Loucy (cell line): ENCODE measurements around the gene ARMC3.
A peak's percentile ranks its signal among the peaks of the same experiment; 100 is the strongest.

Experiments used
- H2AFZ ChIP-seq: fragments of 200-600 bp; sonication (generic); 2 replicates; pipeline ENCODE4 v1.6.0; 2016; ENCODE audit warnings: antibody characterized with exemption, mild to moderate bottlenecking, low read length, moderate library complexity
- H3F3A ChIP-seq: fragments of 200-600 bp; 2 replicates; pipeline ENCODE4 v1.6.0; 2016; ENCODE audit warnings: antibody characterized with exemption, low read depth, mild to moderate bottlenecking
- H3K27me3 ChIP-seq: fragments of 200-600 bp; sonication (generic); 2 replicates; pipeline ENCODE4 v1.6.1; 2014; ENCODE audit warnings: low read length, mild to moderate bottlenecking; ENCODE audit not compliant: insufficient read depth, poor library complexity, severe bottlenecking
- H3K36me3 ChIP-seq: fragments of 200-600 bp; sonication (generic); 2 replicates; pipeline ENCODE4 v1.6.1; 2016; ENCODE audit warnings: low read length; ENCODE audit not compliant: insufficient read depth
- H3K4me1 ChIP-seq: fragments of 200-600 bp; sonication (generic); 2 replicates; pipeline ENCODE4 v1.5.1; 2014; ENCODE audit warnings: low read length, mild to moderate bottlenecking; ENCODE audit not compliant: insufficient read depth, poor library complexity, severe bottlenecking
- H3K4me2 ChIP-seq: fragments of 200-600 bp; sonication (generic); 2 replicates; pipeline ENCODE4 v1.6.0; 2014; ENCODE audit warnings: antibody characterized with exemption, low read length, low read depth, mild to moderate bottlenecking; ENCODE audit not compliant: poor library complexity, severe bottlenecking
- H3K4me3 ChIP-seq: fragments of 200-600 bp; sonication (generic); 2 replicates; pipeline ENCODE4 v1.5.1; 2014; ENCODE audit warnings: low read length, mild to moderate bottlenecking, mixed read lengths; ENCODE audit not compliant: poor library complexity, severe bottlenecking
- H3K79me2 ChIP-seq: fragments of 200-600 bp; sonication (generic); 2 replicates; pipeline ENCODE4 v1.6.1; 2014; ENCODE audit warnings: low read length; ENCODE audit not compliant: insufficient read depth
- H3K9ac ChIP-seq: fragments of 200-600 bp; sonication (generic); 2 replicates; pipeline ENCODE4 v1.6.0; 2014; ENCODE audit warnings: mild to moderate bottlenecking, low read depth, low read length, moderate library complexity; ENCODE audit not compliant: poor library complexity, severe bottlenecking
- H3K9me2 ChIP-seq: fragments of 200-600 bp; sonication (generic); replicated peaks from 2 replicates; pipeline ENCODE4 v1.6.1; 2016; ENCODE audit warnings: low read depth, low read length, mixed read lengths
- H3K9me3 ChIP-seq: fragments of 200-600 bp; sonication (generic); 2 replicates; pipeline ENCODE4 v1.6.1; 2014; ENCODE audit warnings: mild to moderate bottlenecking, antibody characterized with exemption, low read length, low read depth; ENCODE audit not compliant: insufficient read depth
- H4K20me1 ChIP-seq: fragments of 200-600 bp; sonication (generic); 2 replicates; pipeline ENCODE4 v1.6.0; 2014; ENCODE audit warnings: antibody characterized with exemption, low read length, mild to moderate bottlenecking; ENCODE audit not compliant: insufficient read depth, poor library complexity, severe bottlenecking
- EZH2phosphoT487 ChIP-seq: fragments of 200-600 bp; IDR thresholded peaks from 2 replicates; pipeline ENCODE4 v1.6.1; 2018; ENCODE audit warnings: antibody characterized with exemption, mild to moderate bottlenecking, moderate library complexity, borderline replicate concordance
- TF ChIP-seq, protein P1 (sequence below): fragments of 200-600 bp; sonication (generic); conservative IDR thresholded peaks from 2 replicates; pipeline ENCODE4 v1.5.1; 2014; ENCODE audit warnings: mild to moderate bottlenecking, antibody characterized with exemption, low read length

Gene ARMC3

DNA sequence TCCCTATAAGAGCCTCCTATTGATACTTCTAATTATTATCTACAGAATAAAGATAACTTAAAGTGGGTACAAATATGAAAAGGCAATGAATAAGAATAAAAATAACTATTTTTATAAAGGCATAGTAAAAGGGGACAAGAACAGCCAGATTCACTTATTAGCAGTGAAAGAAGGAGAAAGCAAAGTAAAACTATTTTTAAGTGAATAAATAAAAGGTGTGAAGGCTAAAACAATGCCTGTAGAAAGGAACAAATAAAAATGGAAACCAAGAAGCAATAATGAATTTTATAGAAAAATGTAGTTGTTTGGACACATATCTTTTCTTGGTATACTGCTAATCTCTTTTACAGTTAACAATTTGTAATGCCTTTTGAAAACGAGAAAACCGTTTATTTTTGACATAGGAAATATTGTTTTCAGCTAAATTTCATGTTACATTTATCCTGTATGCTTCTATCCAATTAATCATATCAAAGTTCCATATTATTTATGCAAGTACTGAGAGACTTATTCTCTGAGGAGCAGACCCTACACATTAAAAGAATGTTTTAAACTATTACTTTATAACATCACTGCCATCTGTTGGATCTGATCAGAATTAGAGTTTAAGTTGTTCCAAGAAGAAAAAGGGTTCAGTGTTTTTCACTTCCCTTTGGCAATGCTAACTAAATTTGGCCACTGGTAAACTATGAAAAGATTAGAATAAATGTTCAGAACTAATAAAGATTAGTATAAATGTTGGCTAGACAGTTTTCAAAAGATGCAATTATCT is 59.1 kb downstream of the ARMC3 start:
- H3K36me3 ChIP-seq = no peaks in the 10 kb centered on the region
- TF ChIP-seq, protein P1, sequence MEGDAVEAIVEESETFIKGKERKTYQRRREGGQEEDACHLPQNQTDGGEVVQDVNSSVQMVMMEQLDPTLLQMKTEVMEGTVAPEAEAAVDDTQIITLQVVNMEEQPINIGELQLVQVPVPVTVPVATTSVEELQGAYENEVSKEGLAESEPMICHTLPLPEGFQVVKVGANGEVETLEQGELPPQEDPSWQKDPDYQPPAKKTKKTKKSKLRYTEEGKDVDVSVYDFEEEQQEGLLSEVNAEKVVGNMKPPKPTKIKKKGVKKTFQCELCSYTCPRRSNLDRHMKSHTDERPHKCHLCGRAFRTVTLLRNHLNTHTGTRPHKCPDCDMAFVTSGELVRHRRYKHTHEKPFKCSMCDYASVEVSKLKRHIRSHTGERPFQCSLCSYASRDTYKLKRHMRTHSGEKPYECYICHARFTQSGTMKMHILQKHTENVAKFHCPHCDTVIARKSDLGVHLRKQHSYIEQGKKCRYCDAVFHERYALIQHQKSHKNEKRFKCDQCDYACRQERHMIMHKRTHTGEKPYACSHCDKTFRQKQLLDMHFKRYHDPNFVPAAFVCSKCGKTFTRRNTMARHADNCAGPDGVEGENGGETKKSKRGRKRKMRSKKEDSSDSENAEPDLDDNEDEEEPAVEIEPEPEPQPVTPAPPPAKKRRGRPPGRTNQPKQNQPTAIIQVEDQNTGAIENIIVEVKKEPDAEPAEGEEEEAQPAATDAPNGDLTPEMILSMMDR = peak; percentile 70
- TF ChIP-seq EZH2phosphoT487 = no peak
- no peak overlapping the region for H2AFZ ChIP-seq
- no peaks in the 10 kb centered on the region for H3K9me2 ChIP-seq
- no peaks in the 10 kb centered on the region for H3K79me2 ChIP-seq
- H3K4me1 ChIP-seq = peaks cover 22% of the 10 kb centered on the region
- H4K20me1 ChIP-seq = no peaks in the 10 kb centered on the region
- no peaks in the 10 kb centered on the region for H3F3A ChIP-seq
- H3K9me3 ChIP-seq = no peaks in the 10 kb centered on the region
- H3K4me2 ChIP-seq = no peak overlapping the region
- no peaks in the 10 kb centered on the region for H3K27me3 ChIP-seq
- no peak overlapping the region for H3K9ac ChIP-seq
- H3K4me3 ChIP-seq = no peak overlapping the region

DNA sequence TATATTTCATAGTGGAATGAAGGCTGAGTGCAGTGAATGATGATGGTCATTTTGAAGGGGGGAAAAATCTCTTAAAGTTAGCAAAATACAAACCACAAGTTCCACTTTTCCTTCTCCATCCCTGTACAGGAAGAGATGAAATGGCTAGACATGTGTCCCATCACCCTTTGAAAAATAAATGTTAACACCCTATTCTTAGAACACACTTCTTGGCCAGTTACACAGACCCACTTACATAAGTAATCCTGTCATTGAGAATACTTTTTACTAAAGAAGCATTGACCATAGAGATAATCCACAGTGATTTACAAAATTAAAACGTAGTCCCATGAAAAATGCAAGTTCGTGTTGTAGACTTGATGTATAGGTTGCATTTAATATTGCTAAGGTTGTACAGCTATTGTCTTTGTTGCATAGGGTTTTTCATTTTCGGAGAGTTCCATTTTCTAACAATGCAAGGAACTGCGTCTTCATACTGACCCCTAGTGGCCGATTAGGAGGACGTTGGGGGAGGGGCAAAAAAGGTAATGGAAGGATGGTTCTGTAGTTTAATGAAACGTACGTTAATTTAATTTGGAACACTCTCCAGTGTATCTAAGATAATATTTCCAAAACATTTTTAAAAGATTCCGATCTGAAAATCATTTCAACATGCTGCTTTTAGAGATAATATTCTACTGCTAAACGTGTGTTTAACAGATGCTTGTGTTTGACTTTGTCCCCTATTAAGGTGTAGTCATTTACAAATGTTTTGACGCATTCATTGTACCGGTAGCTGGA is 60.9 kb downstream of the ARMC3 start:
- Histone ChIP-seq H3F3A (no peaks in the 10 kb centered on the region), H4K20me1 (no peaks in the 10 kb centered on the region), H3K79me2 (no peaks in the 10 kb centered on the region), H3K4me2 (peak overlapping the region; percentile 55), H3K9me2 (no peaks in the 10 kb centered on the region), H3K4me3 (peak overlapping the region; percentile 58), H3K36me3 (no peaks in the 10 kb centered on the region), H2AFZ (peak overlapping the region; percentile 73), H3K27me3 (no peaks in the 10 kb centered on the region), H3K9me3 (no peaks in the 10 kb centered on the region), H3K9ac (no peak overlapping the region), H3K4me1 (peaks cover 12% of the 10 kb centered on the region)
- TF ChIP-seq, protein P1 = peak; percentile 96
- no peak for TF ChIP-seq EZH2phosphoT487

DNA sequence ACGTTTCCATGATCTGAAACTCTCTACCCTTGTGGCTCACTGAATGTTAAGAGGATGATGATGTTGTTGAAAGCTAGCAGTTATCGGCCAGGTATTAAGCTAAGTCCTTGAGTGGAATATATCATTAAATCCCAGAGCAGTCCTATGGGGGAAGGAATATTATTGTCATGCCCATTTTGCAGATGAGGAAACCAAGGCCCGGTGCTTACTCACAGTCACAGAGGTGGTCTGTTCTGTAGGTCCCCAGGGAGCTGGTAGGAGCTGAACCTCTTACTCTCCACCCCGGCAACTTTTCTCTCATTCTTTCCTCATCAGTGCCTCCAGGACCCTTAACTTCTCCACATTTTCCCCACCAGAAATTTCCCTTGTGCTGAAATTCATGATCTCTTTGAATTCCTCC is 62.6 kb downstream of the ARMC3 start:
- Histone ChIP-seq H2AFZ (no peak overlapping the region), H3K4me1 (peaks cover 7% of the 10 kb centered on the region), H3K4me3 (no peak overlapping the region), H3K27me3 (no peaks in the 10 kb centered on the region), H3K4me2 (no peak overlapping the region), H4K20me1 (no peaks in the 10 kb centered on the region), H3K79me2 (no peaks in the 10 kb centered on the region), H3K9ac (no peak overlapping the region), H3K9me3 (no peaks in the 10 kb centered on the region), H3F3A (no peaks in the 10 kb centered on the region), H3K36me3 (no peaks in the 10 kb centered on the region), H3K9me2 (no peaks in the 10 kb centered on the region)
- TF ChIP-seq EZH2phosphoT487 = no peak
- TF ChIP-seq, protein P1 = no peak
